Aorta (tissue), 5 donors: ENCODE measurements around the gene EPB41. TPM values are rescaled to one million over a fixed set of nuclear protein-coding genes. Genes with fewer than 3 reads are reported as not detected.
A peak's percentile ranks its signal among the peaks of the same experiment; 100 is the strongest.
"Not testable (repeated sequence)": the region's sequence is repeated elsewhere in the genome, so short reads cannot be mapped to it uniquely, and the experiment has no call there.

ENCODE experiments used
- ATAC-seq: fragments of 200-7000 bp; cut with Tn5 transposase; one replicate; pipeline ENCODE4 v1.9.1; 2022; ENCODE audit warnings: moderate library complexity; ENCODE audit not compliant: low FRiP score
- DNase-seq, 2 donors: peaks; one replicate each; pipeline ENCODE4 v3.0.0-alpha.2; 2020
- H3K27ac ChIP-seq, 2 donors: one replicate each; pipeline ENCODE4 v1.5.1; 2013; ENCODE audit warnings: low read length in 2 of 2, mild to moderate bottlenecking in 2 of 2, moderate library complexity in 2 of 2, control low read depth in 1 of 2, inconsistent platforms in 1 of 2, low read depth in 1 of 2
- H3K27me3 ChIP-seq, 2 donors: one replicate each; pipeline ENCODE4 v1.6.1; 2013; ENCODE audit warnings: control low read depth in 1 of 2, low read length in 1 of 2, mild to moderate bottlenecking in 1 of 2, moderate library complexity in 1 of 2; ENCODE audit not compliant: insufficient read depth in 2 of 2, control insufficient read depth in 1 of 2
- H3K36me3 ChIP-seq, 2 donors: one replicate each; pipeline ENCODE4 v1.6.1; 2013; ENCODE audit warnings: control low read depth in 1 of 2, low read length in 1 of 2, mild to moderate bottlenecking in 1 of 2; ENCODE audit not compliant: insufficient read depth in 2 of 2, control insufficient read depth in 1 of 2
- H3K4me1 ChIP-seq, 2 donors: one replicate each; pipeline ENCODE4 v1.6.1; 2013; ENCODE audit warnings: low read length in 2 of 2, control low read depth in 1 of 2, mild to moderate bottlenecking in 1 of 2, moderate library complexity in 1 of 2; ENCODE audit not compliant: insufficient read depth in 2 of 2, control insufficient read depth in 1 of 2
- H3K4me3 ChIP-seq, 2 donors: one replicate each; pipeline ENCODE4 v1.5.1; 2013; ENCODE audit warnings: low read length in 2 of 2, control low read depth in 1 of 2, mild to moderate bottlenecking in 1 of 2
- H3K9me3 ChIP-seq: one replicate; pipeline ENCODE4 v1.6.1; 2013; ENCODE audit warnings: mild to moderate bottlenecking, low read length; ENCODE audit not compliant: control insufficient read depth
- WGBS, 2 donors: extraction: QIAGEN DNeasy Blood & Tissue Kit; methylation state at CpG; one replicate each; pipeline ENCODE4 v1.1.7; 2013; 5-methylcytosine and 5-hydroxymethylcytosine counted together
- intact Hi-C, 2 donors: fragments of 100-400 bp; cut with DNase I; formaldehyde crosslinking; loops; one replicate each; pipeline versions ENCODE4 v1.14.2 to v1.15.0; 2022
- polyA plus RNA-seq, 2 donors: library from polyadenylated mRNA; stranded (reverse); fragments of 200-250 nt; gene quantifications; one replicate each; pipeline ENCODE4 v1.2.3, GENCODE V29; 2013
- total RNA-seq, 2 donors: library from RNA; stranded (reverse); fragmentation: NEBNext Ultra II Directional; extraction: Animal tissue kit (Norgen Biotek cat#: 25700); gene quantifications; one replicate each; pipeline ENCODE4 v1.2.1, GENCODE V29; 2021
- donor health status: healthy with polysubstance abuse.
- donor health status: Bipolar disorder and iron deficiency.
- donor health status: DM: no; HTN: no; CAD: no.
- donor health status: DM: no; HTN: no; CAD: no.
- donor health status: DM: yes; HTN: yes; CAD: no.

EPB41 gene
- total and polyA plus RNA-seq, 4 donors, result 3.4 to 35.2 (median 14.6) TPM

GRCh38 chr1:28950006-28950405 lies 35.6 kb downstream of the EPB41 start:
- 74 to 81% methylated on average over 1 of the region's 1 CpG for WGBS, 2 donors
- peaks cover 1 to 6% of the 10 kb centered on the region in 2 donors for H3K4me1 ChIP-seq

DNA sequence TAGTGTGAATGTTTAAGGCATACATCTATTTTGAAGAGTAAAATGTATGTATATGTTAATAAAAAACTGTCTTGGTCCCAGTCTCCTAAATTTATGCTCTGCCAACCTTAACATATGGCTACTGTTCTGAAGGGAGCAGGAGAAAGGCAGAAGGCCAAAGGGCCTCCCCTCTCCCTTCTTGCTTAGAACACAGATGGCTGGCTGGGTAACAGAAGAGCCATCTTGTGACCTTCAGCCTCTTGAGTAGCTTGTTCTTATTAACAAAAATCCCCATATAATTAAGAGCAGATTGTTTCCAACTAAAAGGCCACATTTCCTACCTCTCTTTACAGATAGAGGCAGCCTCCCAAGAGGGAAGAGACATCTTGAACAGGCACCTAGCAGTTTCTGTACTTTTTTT lies 36.1 kb downstream of the EPB41 start:
- no peak for ATAC-seq
- H3K27me3 ChIP-seq, result no peaks in the 10 kb centered on the region

More at GRCh38 chr1:28950006-28950405, 35.6 kb downstream of the EPB41 start:
- Histone ChIP-seq H3K4me3 (no peak overlapping the region), H3K9me3 (no peaks in the 10 kb centered on the region), H3K36me3 (no peaks in the 10 kb centered on the region), H3K27ac (no peak overlapping the region), H3K27me3 (no peaks in the 10 kb centered on the region)
- ATAC-seq (no peak), DNase-seq (no peak)
- intact Hi-C loops, result no loop called here

DNA sequence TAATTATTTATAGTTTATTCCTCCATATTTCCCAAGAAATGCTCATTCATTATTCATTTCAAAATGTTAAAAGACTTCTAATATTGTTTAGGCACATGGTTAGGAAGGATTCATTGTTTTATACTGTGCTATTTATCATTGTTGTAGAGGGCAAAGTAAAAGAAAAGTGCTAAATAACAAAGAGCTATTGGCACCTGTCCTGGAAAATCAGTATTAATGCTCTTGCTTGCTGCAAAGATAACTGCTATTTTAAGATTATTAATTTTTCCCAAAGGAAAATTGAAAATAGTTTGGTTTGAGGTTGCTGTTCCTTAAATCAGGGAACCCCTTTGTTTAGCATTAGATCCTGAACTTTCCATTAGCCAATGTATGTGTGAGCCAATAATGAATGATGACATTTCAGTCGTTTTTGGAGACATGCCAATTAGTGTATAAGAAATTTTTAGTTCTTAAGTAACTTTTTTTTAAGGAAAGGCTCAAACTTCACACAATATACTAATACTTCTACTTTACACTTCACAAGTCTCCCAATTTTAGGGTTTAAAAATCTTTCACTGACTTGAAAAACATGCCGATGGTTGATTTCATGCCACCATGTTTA lies 39.9 kb downstream of the EPB41 start:
- Histone ChIP-seq H3K4me1 (peaks cover 1 to 6% of the 10 kb centered on the region in 2 donors), H3K36me3 (no peaks in the 10 kb centered on the region), H3K9me3 (no peaks in the 10 kb centered on the region), H3K4me3 (no peak overlapping the region), H3K27ac (no peak overlapping the region), H3K27me3 (no peaks in the 10 kb centered on the region)
- intact Hi-C loops, result no loop called here
- 36 to 43% methylated on average over 2 of the region's 2 CpGs for WGBS, 2 donors
- ATAC-seq, result no peak
- DNase-seq, result no peak

More for the DNA sequence above, 36.1 kb downstream of the EPB41 start:
- Histone ChIP-seq H3K36me3 (no peaks in the 10 kb centered on the region), H3K9me3 (no peaks in the 10 kb centered on the region), H3K27ac (no peak overlapping the region), H3K4me3 (no peak overlapping the region), H3K4me1 (peaks cover 1 to 6% of the 10 kb centered on the region in 2 donors)
- DNase-seq, result no peak
- intact Hi-C loops, result no loop called here

DNA sequence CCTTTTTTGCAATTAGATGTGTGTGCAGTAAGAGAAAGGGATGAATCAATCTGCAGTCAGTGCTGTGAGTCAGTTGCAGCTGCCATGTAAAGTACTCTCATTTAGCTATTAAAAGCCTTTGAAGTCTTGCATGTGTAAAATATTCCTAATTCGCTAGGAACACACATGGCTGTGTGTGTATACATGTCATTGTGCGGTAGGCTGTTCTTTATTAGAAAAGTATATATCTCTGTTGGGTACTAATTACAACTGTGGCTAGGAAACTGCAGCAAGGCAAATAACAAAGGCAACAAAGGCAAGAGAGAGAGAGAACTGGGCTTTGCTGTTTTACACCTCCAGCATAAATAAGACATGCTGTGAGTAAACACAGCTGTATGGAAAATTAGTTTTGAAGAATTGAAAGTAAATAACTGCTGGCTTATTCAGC lies 41.7 kb downstream of the EPB41 start:
- 94 to 99% methylated on average over 2 of the region's 2 CpGs for WGBS, 2 donors
- Histone ChIP-seq H3K36me3 (no peaks in the 10 kb centered on the region), H3K9me3 (no peaks in the 10 kb centered on the region), H3K27ac (no peak overlapping the region), H3K27me3 (no peaks in the 10 kb centered on the region), H3K4me3 (no peak overlapping the region), H3K4me1 (peaks cover 1 to 6% of the 10 kb centered on the region in 2 donors)
- DNase-seq (no peak), ATAC-seq (no peak)
- intact Hi-C loops, result no loop called here

DNA sequence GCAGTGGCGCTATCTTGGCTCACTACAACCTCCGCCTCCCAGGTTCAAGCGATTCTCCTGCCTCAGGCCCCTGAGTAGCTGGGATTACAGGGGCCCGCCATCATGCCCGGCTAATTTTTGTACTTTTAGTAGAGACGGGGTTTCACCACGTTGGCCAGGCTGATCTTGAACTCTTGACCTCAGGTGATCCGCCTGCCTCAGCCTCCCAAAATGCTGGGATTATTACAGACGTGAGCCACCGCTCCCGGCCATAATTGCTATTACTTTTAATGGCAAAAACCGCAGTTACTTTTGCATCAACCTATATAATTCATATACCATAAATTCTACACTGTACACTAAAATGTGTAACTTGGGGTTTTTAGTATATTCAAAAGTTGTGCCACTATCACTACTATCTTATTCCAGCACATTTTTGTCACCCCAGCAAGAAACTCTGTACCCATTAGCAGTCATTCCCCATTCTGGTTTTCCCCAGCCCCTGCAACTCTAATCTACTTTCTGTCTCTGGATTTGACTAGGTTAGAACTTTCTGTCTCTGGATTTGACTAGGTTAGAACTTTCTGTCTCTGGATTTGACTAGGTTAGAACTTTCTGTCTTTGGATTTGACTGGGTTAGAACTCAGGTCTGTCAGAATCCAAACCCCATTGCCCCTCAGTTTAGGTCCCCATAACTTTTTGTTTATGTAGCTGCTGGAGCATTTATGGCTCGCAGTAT lies 47.9 kb downstream of the EPB41 start:
- H3K4me3 ChIP-seq, DNase-seq, H3K27me3 ChIP-seq, H3K4me1 ChIP-seq, H3K36me3 ChIP-seq, ATAC-seq, H3K27ac ChIP-seq, intact Hi-C loops, H3K9me3 ChIP-seq: not testable (repeated sequence)
- 90 to 94% methylated on average over 13 of the region's 13 CpGs for WGBS, 2 donors

DNA sequence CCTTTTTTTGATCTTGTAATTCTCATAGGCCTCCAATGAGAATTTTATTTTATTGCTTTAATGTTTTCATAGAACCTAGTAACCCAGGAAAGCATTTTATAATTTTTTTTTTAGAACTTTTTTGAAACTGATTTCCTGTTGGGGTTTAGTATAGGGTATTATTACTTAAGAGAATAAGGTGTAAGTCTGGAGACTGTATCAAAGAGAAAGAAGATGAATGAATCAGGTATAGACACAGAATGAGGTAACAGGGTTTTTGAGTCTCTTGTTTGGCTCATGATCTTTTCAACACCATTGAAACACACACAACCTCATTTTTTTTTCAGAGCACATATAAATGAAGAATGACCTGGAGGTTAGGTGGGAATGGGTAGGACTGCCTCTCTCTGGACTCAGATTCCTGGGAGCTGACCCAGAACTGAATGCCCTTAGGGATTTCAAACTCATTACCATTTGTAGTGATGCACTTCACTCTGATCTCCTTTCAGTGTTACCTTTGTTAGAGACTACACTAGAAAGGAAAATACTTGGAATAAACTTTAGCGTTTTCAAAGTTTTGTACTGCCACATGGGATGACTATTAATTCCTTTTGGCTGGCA lies 51.0 kb downstream of the EPB41 start:
- H3K27ac ChIP-seq, result no peak overlapping the region
- no peaks in the 10 kb centered on the region for H3K4me1 ChIP-seq
- no peaks in the 10 kb centered on the region for H3K9me3 ChIP-seq
- DNase-seq (no peak), ATAC-seq (no peak)
- no peaks in the 10 kb centered on the region for H3K36me3 ChIP-seq
- WGBS, 2 donors, result 63 to 78% methylated on average over 1 of the region's 1 CpG
- H3K27me3 ChIP-seq, result no peaks in the 10 kb centered on the region
- intact Hi-C loops, result no loop called here
- no peak overlapping the region for H3K4me3 ChIP-seq

DNA sequence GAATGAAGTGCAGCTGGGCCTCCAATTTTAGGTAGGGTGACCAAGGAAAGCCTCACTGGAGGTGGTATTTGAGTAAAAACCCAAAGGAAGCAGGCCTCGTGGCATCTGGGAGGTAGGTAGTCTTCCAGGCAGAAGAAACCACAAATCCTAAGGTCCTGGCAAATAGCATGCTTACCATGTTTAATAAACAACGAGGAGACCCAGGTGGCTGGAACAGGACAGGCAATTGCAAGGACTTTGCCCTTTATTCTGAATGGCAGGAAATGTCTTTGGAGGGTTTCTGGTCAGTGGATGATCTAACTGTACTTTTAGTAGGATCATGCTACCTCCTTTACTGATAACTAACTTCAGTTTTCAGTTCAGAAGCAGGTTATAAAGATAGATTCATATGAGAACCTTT lies 52.2 kb downstream of the EPB41 start:
- no peaks in the 10 kb centered on the region for H3K4me1 ChIP-seq
- H3K27ac ChIP-seq, result no peak overlapping the region
- no peak for DNase-seq
- 90 to 95% methylated on average over 2 of the region's 2 CpGs for WGBS, 2 donors
- no peaks in the 10 kb centered on the region for H3K27me3 ChIP-seq
- H3K9me3 ChIP-seq, result no peaks in the 10 kb centered on the region
- intact Hi-C loops, result no loop called here
- H3K4me3 ChIP-seq, result no peak overlapping the region
- no peaks in the 10 kb centered on the region for H3K36me3 ChIP-seq
- ATAC-seq, result no peak

DNA sequence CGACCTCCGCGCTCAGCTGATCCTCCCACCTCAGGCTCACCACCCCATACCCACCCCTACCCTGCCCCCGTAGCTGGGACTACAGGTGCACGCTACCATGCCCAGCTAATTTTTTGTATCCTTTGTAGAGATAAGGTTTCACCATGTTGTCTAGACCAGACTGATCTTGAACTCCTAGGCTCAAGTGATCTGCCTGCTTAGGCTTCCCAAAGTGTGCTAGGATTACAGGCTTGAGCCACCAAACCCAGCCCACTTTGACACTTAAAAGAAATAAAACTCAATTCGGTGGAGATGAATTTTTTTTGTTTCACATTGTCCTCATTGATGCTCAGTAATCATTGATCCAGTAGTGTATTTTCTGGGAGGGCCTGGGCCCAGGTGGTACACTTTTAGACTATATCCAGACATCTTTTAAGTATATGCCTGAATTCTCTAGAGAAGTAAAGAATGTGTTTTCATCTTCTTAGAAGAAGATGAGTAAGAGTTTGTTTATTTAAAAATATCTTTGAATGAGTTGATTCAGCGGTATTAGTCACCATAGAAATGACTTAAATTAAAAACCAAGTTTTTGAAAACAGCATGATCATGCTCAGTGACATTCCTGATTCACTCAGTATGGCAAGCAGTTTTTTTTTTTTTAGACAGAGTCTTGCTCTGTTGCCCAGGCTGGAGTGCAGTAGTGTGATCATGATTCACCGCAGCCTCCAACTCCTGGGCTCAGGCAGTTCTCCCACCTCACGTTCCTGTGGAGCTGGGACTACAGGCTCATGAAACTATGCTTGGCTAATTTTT lies 57.8 kb downstream of the EPB41 start:
- H3K4me1 ChIP-seq, result no peaks in the 10 kb centered on the region
- 81 to 82% methylated on average over 9 of the region's 9 CpGs for whole genome bisulfite sequencing, 2 donors
- no peaks in the 10 kb centered on the region for H3K27me3 ChIP-seq
- no peak overlapping the region for H3K4me3 ChIP-seq
- no peak overlapping the region for H3K27ac ChIP-seq
- peak in 1 of 2 donors; percentile 50 for DNase-seq
- intact Hi-C loops, result no loop called here
- H3K9me3 ChIP-seq, result no peaks in the 10 kb centered on the region
- no peak for ATAC-seq
- H3K36me3 ChIP-seq, result no peaks in the 10 kb centered on the region
